ENCODE results near the gene HPSE2.

Gene HPSE2

DNA sequence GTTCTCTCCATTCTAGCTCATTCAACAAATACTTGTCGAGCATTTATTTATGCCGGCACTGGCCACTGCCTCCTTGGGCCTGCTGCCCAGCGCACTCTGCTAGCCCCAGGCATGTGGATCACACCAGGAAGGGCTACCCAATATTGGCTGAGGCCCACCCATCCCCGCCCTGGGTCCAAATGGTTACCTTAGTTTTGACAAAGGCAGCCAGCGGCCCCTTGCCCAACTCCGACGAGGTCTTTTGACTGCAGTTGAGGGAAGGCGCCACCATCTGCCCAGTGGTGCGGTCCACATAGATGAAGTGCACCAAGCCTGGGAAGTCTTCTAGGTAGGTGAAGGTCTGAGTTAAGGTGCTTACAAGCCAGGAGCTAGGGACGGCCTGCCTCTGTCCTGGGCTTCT, 813.5 kb downstream of the HPSE2 start:
- no peak for DNase-seq

DNA sequence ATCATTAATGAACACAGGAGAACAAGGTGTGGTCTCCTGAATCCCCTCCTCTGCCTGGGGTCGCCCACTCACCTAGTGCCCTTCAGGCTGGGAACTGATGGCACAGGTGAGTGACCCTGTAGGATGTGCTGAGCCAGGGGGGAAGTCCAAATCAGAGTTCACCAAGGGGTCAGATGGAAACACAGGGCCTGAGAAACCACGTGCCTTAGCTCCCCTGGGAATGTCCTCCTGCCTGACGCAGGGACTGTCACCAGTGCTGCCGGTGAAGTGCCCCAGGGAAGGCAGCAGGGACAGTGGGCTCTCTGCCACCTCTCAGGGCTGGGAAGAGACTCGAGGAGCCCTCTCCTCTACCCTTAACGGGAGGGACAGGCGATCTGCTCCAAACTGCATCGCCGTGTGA, 814.9 kb downstream of the HPSE2 start:
- no peak for DNase-seq

DNA sequence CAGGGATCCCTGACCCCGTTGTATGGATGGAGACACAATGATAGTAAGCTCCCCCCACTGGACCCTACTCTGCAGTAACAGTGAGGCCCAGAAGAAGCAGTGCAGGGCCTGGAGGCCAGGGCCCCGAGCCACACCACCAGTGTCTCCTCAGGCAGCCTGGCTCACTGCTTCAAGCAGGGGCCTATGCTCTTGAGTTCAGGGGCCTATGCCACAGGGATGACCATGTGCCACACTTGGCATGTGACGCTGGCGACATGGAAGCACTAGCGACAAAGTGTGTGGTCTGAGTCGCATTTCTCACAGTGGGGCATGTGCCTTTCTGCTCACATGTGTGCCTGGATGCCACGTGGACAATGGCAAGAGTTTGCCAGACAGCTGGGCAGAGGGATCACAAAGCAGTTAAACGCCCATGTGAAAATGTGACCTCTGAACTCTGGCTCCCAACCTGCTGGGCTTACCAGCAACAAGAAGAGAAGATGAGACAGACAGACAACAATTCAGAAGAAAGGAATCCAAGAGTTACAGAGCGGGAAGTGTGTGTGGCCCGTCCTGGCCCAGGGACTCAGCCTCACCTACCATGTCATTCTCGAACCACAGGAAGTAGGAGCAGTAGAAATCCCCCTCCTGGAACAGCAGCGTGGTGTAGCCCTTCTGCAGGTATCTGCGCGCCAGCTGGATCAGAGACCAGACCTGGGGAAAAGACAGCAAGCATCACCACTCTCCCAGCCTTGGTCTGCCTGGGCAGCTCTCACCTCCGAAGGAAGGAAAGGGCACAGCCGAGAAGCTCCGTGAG, 816.0 kb downstream of the HPSE2 start:
- DNase-seq, result no peak

DNA sequence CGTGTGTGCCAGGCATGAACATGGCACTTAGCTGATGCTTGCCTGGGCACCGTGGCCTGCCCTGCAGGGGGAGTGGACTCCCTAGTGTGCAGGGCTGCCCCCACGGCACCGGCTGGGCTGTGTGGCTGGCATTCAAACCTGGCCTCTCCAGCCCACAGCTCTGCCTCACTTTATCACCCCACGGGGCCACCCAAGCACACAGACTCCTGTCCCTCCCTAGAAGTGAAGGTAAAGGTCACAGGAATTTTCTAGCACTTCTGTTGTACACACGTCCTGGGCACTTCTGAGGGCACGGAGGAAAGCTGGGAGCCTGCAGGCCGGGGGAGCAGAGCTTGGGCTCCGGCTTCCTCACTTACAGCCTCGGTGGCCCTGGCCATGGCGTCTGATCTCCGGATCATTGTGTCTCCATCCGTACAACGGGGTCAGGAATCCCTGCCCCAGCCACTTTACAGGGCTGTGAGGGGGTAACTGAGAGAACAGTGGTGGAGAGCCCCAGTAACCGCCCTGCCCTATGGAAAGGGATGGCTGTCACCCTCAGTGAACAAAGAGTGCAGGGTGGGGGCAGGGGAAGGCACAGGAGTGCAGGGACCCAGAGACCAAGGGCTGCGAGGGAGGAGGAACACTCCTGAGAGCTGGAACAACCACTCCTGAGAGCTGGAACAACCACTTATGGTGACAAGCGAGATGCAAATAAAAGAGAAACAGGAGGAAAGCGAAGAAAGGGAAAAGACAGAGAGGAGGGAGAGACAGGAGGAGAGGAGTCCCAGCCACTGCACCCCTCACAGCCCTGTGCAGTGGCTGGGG, 816.8 kb downstream of the HPSE2 start:
- no peak for DNase-seq

DNA sequence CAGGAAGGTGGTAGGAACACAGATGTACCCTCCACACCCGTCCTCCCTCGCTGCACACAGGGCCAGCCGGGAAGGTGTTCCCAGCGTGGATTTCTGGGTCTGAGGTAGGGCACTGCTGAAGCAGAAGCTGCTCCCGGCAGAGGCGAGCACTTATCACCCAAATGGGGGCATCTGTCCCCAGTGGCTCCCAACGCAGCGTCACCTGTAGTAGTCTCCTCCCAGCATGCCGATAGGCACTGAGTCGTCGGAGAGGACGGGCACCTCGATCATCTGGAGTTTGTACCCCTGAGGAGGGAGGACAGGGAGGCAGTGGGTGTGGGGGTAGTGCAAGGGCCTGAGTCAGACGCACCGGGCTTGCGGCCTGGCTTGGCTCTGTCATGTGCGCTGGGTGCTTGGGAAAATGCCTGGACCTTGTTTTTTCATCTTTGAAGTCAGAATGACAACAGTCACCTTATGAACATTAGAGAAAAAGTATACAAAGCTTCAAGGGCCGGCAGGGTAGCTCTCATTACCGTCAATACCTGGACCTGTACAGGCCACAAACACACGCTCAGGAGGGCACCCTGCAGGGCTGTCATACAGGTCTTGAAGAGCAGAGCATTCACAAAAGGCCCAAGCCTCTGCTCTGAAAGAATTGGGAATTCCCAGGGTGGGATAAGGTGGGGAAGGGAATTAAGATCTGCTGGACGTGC, 817.5 kb downstream of the HPSE2 start:
- DNase-seq, result no peak

DNA sequence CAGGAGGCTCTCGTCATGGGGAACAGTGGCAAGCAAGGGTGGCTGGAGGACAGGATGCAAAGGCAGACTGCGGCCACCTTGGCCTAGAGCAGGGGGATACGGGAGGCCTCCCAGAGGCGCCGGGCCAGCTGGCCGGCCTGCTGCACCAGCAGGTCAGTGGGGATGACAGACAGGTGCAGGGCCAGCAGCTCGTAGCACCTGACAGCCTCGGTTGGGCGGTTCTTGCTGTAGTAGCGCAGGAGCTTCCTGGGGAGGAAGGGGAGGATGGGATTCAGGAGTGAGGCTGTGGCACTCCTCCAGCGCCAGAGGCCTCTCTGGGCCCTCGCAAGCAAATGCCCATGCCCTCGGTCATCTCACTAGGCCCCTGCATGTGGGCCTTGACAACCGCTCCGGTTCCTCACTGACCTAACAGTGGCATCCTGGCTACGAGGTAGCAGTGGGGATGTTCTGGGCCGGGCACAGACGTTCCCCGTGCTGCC, 818.1 kb downstream of the HPSE2 start:
- DNase-seq, result peak in 1 of 2 experiments; percentile 32

DNA sequence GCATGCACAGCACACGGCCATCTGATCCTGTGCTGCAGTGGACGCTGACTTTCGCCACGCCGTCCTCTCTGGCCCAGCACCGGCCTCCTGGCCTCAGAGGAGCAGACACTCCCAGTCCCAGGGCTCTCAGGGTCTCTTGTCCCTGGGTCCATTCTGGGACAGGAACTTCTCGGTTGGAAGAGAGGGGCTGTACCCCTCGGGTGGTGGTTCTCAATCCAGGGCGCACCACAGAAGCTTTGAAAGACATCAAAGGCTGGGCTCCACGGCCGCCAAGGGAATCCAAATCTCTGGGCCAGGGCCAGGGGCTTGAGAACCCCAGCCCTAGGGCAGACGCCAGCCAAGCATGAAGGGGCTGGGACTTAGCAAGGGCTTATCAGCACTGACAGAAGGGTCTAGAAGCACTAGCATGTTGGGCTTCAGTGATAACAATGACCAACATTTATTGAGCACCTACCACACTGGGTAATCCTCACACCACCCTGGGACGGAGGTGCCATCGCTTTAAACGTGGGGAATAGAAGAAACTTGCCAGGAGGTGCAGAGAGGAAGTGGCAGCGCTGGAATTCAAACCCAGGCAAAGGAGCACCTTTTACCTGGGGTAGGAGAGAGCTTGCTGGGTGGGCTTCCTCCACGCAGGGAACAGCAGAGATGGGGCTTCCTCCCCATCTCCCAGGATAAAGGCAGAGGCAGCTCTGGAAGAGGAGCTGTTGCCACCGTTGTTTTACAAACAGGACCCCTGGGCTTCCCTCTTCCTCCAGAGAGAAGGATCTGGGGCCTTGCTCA, 818.9 kb downstream of the HPSE2 start:
- no peak for DNase-seq

DNA sequence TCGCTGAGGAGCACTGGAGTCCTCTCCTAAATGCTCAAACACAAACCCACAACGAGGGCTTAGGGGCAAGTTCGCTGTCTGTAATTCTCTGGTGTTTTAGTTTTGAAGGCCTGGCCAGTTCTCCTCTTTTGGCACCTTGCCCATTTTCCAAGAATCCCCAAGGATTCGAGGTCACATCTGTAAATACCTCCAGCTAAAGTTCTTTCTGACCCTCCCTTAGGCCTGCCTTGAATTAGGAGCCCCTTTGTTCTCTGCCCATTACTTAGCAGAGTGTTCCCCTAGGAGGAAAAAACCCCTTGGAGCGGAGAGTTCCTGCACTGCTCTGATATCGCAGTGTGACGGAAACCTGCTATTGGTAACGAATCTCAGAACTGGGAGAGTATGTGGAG, 819.9 kb downstream of the HPSE2 start:
- DNase-seq, result no peak

DNA sequence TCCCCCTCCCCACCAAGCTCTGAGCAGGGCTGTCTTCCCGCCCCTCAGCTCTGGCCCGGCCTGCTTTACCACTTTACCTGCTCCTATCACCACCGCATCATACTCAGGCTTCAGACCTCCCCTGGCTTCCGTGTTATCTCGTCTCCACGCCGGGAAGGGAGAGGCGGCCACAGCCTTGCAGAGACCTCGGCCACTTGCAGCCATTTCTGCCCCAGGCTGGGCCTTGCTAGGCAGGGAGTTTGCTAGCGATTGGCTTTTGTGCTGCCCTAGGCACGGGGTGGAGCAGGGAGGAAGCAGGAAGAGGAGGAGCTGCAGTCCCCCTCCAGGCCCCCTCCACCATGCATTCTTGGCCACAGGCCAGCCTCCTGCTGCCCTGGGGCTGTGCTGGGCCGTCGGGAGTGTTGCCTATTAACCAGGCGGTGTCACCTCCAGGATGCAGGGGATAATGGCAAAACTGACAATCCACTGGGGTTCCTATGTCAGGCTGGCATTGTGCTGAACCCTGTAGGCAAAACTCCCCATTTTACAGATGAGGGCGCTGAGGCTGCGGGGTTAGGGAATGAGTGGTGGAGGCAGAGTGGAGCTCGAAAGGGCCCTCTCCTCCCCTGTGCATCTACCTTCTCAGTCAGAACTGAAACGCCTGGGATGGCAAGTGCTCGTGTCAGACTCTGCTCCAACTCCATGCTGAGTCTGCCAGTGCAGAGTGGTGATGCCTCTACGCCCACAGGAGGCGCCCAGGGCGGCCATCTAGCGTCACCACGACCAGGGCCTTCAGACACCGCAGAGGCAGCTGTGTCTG, 820.5 kb downstream of the HPSE2 start, which contains the start of gene PYROXD2:
Gene PYROXD2, minus strand, starts transcription at position 251 of the 799 bp plus-strand sequence. Its CDS starts 47 bp downstream, at position 204.
- DNase-seq, result peak in 1 of 2 experiments; percentile 14

DNA sequence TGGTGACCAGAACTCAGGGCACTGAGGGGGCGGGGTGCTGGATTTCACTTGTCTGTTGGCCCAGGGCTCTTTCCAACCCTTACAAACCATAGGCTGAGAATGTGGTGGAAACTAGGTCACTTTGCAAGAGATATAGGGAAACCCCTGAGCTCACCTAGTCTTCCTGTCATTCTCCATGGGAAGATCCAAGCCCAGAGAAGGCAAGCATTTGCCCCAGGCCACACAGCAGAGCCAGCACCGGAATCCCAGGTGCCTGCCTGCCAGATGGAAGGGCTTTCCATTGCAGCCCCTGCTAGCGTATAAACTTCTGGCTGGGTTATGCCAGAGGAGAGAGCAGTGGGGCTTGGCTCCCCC, 821.1 kb downstream of the HPSE2 start:
- DNase-seq, result no peak

DNA sequence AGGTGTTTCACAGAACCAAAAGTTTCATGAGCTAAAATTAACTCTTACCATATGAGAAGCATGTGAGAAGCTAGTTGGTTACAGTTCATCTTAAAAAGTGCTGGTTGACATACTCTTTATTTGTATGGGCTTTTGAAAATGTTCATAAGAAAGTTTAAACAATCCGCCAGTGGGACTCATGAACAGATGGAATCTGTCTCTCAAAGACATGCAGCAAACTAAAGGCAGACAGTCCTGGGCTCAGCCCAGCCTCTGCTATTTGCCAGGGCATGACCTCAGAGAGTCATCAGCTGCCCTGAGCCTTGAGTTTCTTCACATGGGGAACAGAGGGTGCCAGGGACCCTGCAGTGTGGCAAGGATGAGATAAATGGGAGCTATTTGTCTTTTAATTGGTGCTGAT, 823.9 kb downstream of the HPSE2 start:
- no peak for DNase-seq

DNA sequence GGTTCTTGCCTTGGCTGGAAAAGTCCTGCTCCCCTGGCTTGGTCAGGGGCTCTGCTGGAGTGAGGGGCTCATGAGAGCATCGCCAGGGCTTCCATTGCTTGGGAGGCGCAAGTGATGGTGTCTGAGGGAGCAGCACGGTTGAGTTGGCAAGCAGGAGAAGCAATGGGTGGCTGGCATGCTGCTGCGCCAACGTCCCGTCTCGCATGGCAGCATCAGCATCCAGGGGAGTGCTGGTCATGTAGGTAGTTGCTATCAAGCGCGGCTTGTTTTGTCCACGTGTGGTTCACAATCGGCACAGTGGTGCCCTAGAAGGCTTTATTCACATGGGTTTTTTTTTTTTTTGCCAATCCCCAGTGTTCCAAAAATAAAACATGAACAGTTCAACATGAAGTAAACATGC, 824.5 kb downstream of the HPSE2 start:
- DNase-seq, result no peak

DNA sequence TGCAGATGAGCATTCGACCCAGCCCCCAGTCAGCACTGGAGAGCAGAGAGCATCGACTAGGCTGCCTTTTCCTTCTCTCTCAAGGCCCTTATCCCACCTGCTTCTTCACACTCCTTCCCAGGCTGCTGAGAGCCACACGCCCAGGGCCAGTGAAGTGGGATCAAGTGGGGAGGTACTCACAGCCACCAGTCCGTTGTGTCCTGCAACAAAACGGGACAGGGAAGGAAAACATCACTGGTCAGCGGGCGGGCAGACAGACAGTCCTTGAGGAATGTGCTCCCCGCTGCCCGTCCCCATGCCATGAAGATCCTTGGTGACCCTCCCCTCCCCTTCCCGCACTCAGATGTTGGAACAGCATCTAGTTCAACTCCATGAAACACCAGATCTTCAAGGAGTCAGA, 824.9 kb downstream of the HPSE2 start:
- DNase-seq, result no peak

DNA sequence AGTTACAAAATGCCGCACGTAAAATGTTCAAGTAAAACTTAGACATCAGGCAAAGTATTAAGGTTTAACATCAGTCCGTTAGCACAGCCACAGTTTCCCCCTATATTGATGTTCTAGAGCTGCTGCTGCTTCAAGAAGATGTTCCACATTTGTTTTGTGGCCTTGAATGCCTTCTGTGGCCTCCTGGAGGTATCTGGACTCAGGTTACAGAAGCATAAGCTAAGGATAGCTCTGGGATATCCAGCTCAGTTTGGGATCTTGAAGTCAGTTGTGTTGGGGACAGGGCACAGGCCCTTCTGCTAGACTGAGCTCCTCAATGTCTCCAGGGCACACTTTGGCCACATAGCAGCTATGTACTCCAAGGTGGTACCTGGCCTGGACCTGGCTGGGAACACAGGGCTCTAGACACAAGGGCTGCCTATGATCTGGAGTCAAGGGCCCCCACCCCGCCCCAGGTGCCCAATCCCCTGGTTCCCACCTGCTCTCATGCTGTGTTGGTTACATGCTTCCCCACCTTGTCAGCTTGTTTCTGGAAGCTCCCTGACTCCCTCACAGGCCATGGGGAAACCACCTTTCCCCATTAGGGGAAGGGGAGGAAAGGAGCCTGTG, 825.4 kb downstream of the HPSE2 start:
- DNase-seq, result no peak

DNA sequence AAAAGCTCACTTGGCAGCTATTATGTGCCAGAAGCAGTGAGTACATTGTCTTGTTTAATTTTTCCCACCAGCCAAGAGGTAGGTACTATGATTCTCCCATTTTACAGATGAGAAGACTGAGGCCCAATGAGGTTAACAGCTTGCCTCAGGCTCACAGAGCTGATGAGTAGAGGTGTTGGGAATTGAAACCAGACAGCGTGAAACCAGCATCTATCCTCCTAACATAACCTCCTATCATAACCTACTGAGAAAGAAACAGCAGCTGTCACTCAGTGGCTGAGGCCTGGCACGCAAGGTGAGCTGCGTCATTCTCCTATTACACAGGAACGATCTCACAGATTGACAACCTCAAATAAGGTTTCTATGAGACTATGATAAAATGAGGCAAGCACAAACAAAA, 826.9 kb downstream of the HPSE2 start:
- DNase-seq, result no peak

DNA sequence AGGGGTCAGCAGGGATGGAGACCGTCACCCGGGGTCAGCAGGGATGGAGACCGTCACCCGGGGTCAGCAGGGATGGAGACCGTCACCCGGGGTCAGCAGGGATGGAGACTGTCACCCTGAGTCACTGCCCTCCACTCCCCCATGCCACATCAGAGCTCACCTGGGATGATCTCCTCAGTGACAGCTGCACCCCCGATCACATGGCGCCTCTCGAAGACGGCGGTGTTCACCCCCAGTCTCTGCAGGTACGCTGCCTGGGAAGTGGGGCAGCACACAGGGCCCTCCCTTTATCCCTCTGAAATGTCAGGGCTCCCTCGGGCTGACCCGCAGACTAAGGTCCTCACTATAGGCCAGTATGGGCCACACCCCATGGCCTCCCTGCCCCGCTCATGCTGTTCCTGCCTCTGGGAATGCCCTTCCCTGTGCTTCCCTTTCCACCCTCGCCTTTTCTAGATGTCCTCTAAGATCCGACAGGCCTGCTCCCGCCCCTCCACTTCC, 827.9 kb downstream of the HPSE2 start:
- DNase-seq, result no peak

Measured in cerebellar nuclear complex (tissue), 1 donor.